HG03439 (cell line): ENCODE results near the gene TSPAN2.
A peak's percentile ranks its signal among the peaks of the same experiment; 100 is the strongest.

Source experiments
- ATAC-seq: cut with Tn5 transposase; IDR thresholded peaks from one replicate; pipeline ENCODE4 v1.9.1; 2021; ENCODE audit warnings: mild to moderate bottlenecking, moderate library complexity; ENCODE audit not compliant: unreplicated experiment

TSPAN2 gene

DNA sequence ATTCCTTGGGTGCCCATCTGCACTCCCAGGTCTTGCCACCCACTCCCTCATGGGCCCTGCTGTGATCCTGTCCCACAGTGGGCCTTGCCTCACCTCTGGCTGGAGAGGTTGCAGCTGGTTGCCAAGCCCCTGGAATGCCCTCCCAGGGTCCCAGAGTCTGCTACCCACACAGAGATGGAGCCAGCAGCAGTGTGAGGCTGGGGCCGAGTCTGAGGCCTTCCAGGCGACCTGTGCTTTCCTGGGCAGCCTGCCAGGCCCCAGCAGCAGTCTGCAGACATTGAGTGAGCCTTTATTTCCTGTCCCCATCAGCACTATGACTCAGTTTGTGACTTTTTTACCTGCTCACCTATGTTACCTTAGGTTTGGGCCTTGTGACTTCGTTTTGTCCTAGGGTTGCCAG, 25.0 kb upstream of the TSPAN2 start:
- ATAC-seq, result no peak

- ATAC-seq, result no peak
Observed at GRCh38 chr1:115113766-115114165, 24.5 kb upstream of the TSPAN2 start.

DNA sequence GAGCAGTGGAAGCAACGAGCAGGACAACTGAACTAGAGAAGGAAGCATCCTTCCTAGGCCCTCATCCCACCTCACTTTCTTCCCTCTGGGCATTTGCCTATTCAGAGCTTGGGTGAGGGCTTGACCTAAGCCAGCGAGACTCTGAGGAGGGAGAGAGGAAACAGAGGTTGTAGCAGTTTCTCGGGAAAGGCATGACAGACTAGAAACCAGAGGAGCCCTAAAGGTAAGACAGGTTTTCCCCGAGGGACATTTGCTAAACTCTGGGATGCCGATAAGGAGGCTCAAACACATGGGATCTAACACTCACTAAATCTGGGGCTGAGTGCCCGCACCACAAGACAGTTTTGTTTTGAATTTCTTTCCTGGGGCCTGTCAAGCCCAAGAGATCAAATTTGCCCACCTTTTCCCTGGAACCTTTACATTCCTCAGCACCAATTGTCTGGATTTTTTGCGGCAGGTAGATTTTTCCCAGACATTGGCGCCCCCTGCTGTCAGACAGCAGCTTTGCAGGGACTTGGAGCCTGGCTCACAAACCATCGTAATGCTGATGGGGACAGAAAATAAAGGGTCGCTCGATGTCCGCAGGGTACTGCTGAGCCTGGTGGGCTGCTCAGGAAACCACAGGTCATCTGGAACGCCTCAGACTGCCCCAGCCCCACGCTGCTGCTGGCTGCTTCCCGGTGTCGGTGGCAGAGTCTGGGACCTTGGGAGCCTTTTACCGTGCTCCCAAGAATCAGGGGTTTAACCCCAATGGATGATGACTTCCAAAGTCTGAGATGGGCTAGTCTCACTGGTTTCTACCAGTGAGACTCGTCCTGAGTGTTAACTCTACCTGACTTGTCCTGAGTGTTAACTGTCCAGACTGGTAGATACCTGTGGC, 23.4 kb upstream of the TSPAN2 start:
- ATAC-seq, result no peak

- ATAC-seq, result no peak
Observed at GRCh38 chr1:115107516-115108260, 18.4 kb upstream of the TSPAN2 start.

DNA sequence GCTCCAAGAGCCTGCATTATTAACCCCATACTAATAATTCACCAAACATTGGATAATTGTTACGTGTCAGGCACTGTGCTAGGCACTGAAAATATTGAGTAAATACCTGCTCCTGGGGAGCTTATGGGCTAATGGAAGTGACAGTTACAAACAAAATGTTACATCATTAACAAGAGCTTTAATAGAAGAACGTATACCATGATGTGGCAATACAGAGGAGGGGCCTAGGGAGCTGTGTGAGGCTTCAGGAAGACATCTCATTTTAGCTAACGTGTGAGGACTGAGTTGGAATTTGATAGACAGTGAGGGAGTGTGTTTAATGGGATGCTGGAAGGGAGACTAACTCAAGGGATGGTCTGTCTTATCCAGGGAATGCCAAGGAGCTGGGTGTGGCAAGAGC, 16.5 kb upstream of the TSPAN2 start:
- ATAC-seq, result no peak

GRCh38 chr1:115099693-115100050, 10.4 kb upstream of the TSPAN2 start:
- no peak for ATAC-seq

GRCh38 chr1:115098979-115099692, 9.8 kb upstream of the TSPAN2 start:
- ATAC-seq, result peak; percentile 83

GRCh38 chr1:115092175-115092574, 2.9 kb upstream of the TSPAN2 start:
- no peak for ATAC-seq

DNA sequence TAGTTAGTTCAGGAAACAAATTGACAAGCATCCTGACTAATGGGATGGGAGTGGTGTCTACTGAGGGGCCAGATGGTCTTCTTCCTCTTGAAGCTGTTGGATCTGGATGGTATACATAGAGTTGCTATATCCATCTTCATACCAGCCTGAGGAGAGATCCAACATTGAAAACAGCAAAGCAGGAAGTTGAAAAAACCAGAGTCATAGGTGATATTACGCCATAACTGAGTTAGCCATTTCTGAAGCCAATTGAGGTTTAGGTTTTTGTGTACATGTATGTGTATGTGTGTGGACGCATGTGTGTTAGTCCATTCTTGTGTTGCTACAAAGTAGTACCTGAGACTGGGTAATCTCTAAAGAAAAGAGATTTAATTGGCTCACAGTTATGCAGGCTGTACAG, 2.3 kb upstream of the TSPAN2 start:
- ATAC-seq, result no peak

DNA sequence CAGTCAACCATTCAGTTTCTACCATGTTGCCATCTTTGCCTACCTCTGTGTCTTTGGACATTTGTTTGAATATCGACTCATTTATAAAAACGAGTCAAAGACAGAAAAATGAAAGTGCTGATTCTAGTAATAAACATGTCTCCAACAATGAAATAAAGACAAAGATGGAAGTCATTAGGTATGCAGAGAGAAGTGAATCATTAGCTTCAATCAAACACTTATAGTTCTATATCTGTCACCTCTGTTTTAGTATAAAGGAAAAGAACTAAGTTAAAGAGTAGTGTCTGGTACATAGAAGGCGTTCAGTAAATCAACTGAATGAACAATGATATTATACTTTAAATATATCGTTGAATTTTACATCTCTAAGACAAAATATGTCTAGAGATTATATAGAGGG, 1.7 kb upstream of the TSPAN2 start:
- ATAC-seq, result no peak

DNA sequence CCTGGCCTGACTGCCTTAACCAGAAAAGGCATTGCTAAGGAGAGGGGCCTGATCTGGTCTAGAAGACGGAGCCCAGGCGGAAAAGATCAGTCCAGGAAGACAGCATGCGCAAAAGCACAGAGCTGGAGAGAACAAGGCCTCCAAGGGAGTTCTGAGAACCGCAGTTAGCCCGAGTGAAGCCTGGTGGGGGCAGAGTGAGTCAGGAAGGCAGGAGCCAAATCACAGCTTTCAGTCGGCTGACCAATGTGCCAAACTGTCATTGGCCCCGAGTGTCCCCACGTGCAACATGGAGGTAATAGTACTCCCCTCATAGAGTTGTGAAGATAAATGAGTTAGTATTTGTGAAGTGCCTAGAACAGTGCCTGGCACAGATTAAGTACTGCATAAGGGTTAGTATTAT, 1.2 kb upstream of the TSPAN2 start:
- no peak for ATAC-seq

GRCh38 chr1:115090186-115090490, 835 bp upstream of the TSPAN2 start:
- ATAC-seq, result no peak

DNA sequence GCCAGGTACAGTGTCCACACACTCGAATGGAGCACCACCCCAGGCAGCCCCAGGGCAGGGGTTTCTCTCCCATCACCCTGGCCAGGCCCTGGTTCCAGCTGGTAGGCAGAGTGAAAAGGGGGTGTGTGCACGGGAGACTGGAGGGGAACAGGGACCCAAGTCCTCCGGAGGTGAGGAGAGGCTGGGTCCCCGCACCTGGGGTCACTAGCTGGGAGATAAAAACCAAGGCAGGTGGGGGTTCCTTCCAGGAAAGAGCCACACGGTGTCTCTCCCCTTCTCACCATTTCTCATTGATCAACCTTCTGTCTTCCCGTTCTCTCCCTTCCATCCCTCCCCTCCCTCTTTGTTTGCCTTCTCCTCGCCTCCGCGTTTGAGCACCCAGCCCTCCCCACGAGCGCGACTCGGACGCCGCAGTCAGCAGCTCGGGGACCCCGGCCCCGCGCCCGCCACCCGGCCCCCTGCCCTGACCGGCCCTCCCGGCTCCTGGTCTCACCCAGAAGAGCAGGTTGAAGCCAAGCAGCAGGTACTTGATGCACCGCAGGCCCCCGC, 358 bp downstream of the TSPAN2 start:
- ATAC-seq, result no peak

DNA sequence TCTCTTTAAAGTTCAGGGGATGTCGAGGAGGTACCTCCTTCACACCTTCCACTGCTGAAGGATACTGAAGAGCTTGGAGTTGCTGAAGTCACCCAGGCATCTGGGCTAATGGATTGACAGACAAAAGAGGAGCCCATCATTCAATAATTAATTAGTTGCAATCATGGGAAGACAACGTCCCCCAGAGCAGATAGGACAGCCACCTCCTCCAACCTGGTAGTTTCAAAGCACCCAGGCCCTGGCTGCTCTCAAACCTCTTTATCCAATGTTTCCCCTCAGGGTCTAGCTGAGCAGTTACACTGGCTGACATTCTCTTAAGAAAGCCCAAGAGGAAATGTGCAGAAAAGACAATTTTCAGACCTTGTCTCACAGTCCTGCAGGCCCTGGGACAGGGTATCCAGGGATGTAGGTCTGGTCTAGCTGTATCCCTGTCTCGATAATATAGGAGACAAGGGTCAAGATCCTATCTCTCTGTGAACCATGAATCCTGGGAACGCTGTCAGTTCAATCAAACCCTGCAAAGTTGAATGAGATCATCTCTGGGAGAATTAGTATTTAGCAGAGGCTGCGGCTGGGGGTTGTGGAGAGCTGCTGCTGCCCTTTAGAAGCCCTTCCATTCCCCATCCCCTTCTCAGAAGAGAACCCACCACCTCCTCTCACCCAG, 1.1 kb downstream of the TSPAN2 start:
- ATAC-seq, result no peak

GRCh38 chr1:115086176-115086830, 3.0 kb downstream of the TSPAN2 start:
- ATAC-seq, result no peak

- ATAC-seq, result no peak
Observed at GRCh38 chr1:115084902-115085511, 4.3 kb downstream of the TSPAN2 start.

DNA sequence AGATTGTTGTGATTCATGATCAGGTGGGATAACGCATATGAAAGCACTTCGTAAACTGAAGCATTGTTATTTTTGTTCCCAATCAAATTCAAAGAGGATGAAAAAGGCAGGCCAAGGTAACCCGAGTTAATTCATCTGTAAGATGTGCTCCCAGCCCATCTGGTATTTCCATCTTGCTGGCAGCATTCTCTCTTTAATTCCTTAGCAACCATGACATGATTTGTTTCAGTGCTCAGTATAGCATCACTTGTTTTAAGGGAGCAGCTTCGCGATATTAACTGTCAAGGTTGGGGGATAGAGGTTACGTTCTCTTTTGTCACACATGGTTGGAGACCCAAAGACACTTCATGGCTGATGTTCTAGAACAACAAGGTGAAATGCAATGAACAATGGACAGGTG, 6.4 kb downstream of the TSPAN2 start:
- ATAC-seq, result no peak

GRCh38 chr1:115078708-115079107, 10.6 kb downstream of the TSPAN2 start:
- no peak for ATAC-seq

GRCh38 chr1:115077984-115078330, 11.3 kb downstream of the TSPAN2 start:
- no peak for ATAC-seq

DNA sequence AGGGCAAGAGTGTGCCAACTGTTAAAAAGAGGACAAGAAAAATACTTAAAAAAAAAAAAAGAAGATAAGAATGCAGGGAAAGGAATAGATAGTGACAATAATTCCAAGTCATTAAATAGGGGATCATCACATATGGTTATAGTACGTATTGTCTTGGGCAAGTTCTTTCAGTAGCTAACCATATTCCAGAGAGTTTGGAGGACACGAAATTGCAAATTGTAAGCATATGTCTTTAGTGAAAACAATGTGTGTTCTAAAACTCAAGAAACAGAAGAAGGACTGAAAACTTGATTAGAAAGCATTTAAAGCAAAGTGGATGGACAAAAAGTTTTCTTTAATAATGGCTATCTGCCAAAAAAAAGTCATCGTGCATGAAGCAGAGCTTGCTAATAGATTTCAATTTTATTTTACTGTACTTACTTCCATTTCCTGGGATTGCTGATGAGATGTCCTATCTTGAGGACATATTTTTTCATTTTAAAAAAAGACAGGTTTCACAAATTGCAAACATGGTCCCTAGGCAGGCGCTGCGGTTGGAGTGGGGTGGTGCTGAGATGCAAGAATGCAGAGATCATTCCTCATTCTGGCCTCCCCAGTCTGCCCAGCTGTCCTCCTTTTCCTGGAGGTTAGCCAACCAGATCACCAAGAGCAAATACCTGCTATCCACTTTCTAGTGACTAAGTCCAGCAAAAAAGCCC, 11.9 kb downstream of the TSPAN2 start:
- ATAC-seq, result no peak
